Muscle layer of colon (tissue), 2 donors: ENCODE results near the gene NECTIN2.

Experiments used
- H3K27ac ChIP-seq: one replicate; pipeline ENCODE4 v1.7.0; 2013; ENCODE audit warnings: low read depth, mild to moderate bottlenecking, low read length, moderate library complexity
- H3K27me3 ChIP-seq, 2 donors: one replicate each; pipeline ENCODE4 v1.7.0; 2013; ENCODE audit warnings: low read length in 2 of 2, mild to moderate bottlenecking in 2 of 2; ENCODE audit not compliant: insufficient read depth in 2 of 2, control insufficient read depth in 1 of 2
- H3K36me3 ChIP-seq: one replicate; pipeline ENCODE4 v1.7.0; 2013; ENCODE audit warnings: mild to moderate bottlenecking, low read length; ENCODE audit not compliant: insufficient read depth
- H3K4me1 ChIP-seq: one replicate; pipeline ENCODE4 v1.7.0; 2013; ENCODE audit warnings: mild to moderate bottlenecking, low read length; ENCODE audit not compliant: insufficient read depth
- H3K4me3 ChIP-seq, 2 donors: one replicate each; pipeline ENCODE4 v1.7.0; 2013; ENCODE audit warnings: low read length in 2 of 2, low read depth in 1 of 2, mild to moderate bottlenecking in 1 of 2, moderate library complexity in 1 of 2
- H3K9ac ChIP-seq: one replicate; pipeline ENCODE4 v1.7.0; 2013; ENCODE audit warnings: low read length
- H3K9me3 ChIP-seq: one replicate; pipeline ENCODE4 v1.7.0; 2013; ENCODE audit warnings: mild to moderate bottlenecking, low read length
- donor health status: abdominal sarcoma.
- donor health status: Adenocarcinoma of cecum.

NECTIN2 gene

DNA sequence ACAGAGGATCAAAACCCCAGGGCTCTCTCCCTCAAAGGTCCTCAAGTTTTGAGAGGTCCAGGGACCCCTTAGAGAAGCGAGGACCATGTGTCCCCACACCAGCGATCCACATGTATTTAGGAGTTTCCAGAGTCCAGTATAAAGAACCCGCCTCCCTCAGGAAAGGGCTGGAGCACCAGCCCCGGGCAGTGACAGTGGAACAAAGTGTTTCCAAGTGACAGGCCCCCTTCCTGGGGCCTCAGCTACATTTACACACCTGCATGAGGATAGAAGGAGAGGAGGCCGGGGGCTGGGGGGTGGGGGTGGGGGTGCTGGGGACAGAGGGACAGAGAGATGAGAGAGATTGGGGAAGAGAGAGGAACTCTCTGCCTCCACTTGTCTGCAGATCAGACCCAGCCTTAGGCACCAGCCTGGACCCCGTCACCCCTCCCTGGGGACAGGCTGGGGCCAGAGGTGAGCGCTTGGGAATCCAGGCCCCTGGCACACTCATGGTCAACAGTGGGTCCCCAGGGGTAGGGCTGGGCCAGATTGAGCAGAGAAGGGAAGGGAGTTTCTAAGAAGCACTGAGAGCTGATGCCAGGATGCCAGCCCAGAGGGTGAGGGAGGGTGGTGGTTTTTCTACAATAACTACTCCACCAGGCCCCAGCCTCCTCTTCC is 36.4 kb upstream of the NECTIN2 start:
- Histone ChIP-seq H3K9ac (no peak overlapping the region), H3K4me1 (peaks cover 12% of the 10 kb centered on the region), H3K27me3 (no peaks in the 10 kb centered on the region), H3K9me3 (no peaks in the 10 kb centered on the region), H3K4me3 (peak overlapping the region; percentile 59 to 74), H3K27ac (no peak overlapping the region), H3K36me3 (peaks cover 6% of the 10 kb centered on the region)

DNA sequence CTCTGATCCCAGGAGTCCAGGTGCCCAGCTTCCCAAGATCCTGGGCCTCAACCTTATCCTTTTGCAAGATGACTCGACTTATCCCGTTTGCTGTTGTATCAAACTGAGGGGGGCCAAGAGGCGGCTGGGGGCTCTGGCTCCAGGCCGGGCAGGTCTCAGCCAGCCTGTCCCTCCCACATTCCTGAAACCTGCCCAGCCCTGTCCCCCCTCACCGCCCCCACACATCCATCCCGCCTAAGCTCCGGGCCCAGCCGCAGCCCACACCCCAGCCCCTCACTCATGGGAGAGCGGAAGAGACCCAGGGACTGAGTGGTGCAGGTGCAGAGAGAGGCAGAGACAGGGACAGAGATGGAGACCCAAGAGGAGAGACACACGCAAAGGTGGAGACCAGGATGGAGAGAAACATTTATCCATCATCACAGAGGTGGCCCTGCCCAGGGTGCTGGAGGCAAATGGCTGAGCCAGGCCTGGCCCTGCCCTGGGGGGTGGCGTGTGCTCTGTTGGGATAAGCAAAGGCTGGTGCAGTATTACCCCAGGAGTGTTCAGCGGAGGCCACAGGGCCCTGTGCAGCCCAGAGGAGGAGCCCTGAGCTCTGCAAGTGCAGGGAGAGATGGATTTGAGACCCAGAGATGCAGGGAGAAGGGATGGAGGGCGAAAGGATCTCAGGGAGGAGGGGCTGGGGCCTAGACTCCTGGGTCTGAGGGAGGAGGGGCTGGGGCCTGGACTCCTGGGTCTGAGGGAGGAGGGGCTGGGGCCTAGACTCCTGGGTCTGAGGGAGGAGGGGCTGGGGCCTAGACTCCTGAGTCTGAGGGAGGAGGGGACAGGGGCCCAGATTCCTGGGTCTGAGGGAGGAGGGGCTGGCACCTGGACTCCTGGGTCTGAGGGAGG is 35.6 kb upstream of the NECTIN2 start:
- Histone ChIP-seq H3K9ac (no peak overlapping the region), H3K27ac (no peak overlapping the region), H3K27me3 (no peaks in the 10 kb centered on the region), H3K9me3 (no peaks in the 10 kb centered on the region), H3K4me1 (peaks cover 12% of the 10 kb centered on the region), H3K36me3 (peaks cover 6% of the 10 kb centered on the region), H3K4me3 (no peak overlapping the region)

DNA sequence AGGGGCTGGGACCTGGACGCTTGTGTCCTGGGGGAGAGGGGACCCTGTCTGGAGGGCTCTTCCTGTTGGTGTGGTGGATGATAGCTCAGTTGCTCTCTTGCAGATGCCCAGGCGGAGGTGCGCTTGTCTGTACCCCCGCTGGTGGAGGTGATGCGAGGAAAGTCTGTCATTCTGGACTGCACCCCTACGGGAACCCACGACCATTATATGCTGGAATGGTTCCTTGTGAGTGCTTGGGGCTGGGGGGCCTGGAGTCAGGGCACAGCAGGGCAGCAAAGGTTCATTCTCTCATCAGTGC is 35.0 kb upstream of the NECTIN2 start:
- Histone ChIP-seq H3K9ac (no peak overlapping the region), H3K9me3 (no peaks in the 10 kb centered on the region), H3K27ac (no peak overlapping the region), H3K4me3 (no peak overlapping the region), H3K4me1 (peaks cover 12% of the 10 kb centered on the region), H3K27me3 (no peaks in the 10 kb centered on the region), H3K36me3 (peaks cover 6% of the 10 kb centered on the region)

DNA sequence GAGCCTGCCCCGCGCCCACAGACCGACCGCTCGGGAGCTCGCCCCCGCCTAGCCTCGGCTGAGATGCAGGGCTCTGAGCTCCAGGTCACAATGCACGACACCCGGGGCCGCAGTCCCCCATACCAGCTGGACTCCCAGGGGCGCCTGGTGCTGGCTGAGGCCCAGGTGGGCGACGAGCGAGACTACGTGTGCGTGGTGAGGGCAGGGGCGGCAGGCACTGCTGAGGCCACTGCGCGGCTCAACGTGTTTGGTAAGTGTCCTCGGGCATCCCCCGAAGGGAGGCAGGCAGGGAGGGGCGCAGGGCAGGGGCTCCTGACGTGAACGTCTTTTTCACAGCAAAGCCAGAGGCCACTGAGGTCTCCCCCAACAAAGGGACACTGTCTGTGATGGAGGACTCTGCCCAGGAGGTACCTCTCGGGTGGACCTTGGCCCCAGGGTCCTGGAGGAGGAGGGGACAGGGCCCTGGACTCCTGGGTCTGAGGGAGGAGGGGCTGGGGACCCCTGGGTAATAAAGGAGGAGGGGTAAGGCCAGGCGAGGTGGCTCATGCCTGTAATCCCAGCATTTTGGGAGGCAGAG is 33.9 kb upstream of the NECTIN2 start:
- Histone ChIP-seq H3K27ac (no peak overlapping the region), H3K9ac (no peak overlapping the region), H3K36me3 (peaks cover 6% of the 10 kb centered on the region), H3K9me3 (no peaks in the 10 kb centered on the region), H3K4me1 (peaks cover 12% of the 10 kb centered on the region), H3K27me3 (no peaks in the 10 kb centered on the region), H3K4me3 (no peak overlapping the region)

DNA sequence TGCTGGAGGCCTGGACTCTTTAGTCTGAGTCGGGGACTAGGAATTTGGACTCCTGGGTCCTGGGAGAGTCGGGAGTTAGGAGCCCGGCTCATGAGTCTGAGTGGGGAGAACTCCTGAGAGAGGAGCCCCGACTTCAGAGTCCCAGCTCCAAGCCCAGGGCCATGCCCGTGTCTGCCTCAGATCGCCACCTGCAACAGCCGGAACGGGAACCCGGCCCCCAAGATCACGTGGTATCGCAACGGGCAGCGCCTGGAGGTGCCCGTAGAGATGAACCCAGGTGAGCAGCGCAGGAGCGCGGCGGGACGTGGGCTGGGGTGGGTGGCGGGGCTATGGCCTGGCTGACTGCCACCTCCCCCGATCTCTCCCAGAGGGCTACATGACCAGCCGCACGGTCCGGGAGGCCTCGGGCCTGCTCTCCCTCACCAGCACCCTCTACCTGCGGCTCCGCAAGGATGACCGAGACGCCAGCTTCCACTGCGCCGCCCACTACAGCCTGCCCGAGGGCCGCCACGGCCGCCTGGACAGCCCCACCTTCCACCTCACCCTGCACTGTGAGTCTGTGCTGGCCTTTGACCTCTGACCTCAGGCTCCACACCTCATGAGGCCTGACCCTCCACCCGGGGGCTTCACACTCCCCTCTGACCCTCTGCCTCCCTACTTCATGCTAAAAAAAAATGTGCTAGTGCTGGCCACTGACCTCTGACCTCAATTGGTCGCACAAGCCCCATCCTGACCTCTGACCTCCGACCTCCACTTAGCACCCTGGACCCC is 32.8 kb upstream of the NECTIN2 start:
- peaks cover 9% of the 10 kb centered on the region for H3K4me1 ChIP-seq
- H3K4me3 ChIP-seq: no peak overlapping the region
- H3K9me3 ChIP-seq: no peaks in the 10 kb centered on the region
- peaks cover 6% of the 10 kb centered on the region for H3K36me3 ChIP-seq
- no peaks in the 10 kb centered on the region for H3K27me3 ChIP-seq
- no peak overlapping the region for H3K9ac ChIP-seq
- H3K27ac ChIP-seq: no peak overlapping the region

DNA sequence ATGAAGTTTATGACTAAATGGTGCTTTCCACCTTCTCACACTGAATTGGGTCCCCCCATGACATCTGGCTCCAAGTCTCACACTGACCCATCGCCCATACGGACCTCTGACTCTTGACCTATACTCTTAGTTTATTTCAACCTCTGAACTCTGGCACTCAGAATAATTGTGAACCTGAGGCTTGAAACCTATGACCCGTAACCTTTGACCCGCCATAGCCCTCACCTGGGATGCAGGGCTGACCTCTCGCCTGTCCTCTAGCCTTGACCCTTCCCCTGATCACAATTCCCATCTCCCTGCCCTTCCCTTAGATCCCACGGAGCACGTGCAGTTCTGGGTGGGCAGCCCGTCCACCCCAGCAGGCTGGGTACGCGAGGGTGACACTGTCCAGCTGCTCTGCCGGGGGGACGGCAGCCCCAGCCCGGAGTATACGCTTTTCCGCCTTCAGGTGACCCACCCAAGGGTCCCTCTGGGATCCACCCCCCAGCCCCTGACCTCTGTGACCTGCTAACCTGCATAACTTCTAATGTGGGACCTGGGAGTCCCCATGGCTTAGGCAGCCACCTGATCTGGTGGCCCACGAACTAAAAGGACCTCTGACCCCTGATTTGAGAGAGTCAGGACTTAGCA is 32.1 kb upstream of the NECTIN2 start:
- Histone ChIP-seq H3K4me3 (no peak overlapping the region), H3K9me3 (no peaks in the 10 kb centered on the region), H3K36me3 (peaks cover 6% of the 10 kb centered on the region), H3K9ac (no peak overlapping the region), H3K27me3 (no peaks in the 10 kb centered on the region), H3K27ac (no peak overlapping the region), H3K4me1 (peaks cover 5% of the 10 kb centered on the region)

DNA sequence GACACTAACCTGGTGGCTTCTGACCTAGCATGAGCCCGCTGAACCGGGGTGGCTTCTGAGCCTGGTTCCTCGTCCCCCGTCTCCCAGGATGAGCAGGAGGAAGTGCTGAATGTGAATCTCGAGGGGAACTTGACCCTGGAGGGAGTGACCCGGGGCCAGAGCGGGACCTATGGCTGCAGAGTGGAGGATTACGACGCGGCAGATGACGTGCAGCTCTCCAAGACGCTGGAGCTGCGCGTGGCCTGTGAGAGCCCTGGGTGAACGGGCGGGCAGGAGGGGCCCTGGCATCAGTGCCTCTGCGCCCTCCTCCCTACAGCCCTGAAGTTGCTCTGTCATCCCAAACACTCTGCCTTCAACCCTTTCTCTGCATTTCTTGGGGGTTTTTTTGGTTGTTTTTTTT is 31.6 kb upstream of the NECTIN2 start:
- H3K27ac ChIP-seq: no peak overlapping the region
- H3K4me1 ChIP-seq: peaks cover 1% of the 10 kb centered on the region
- H3K4me3 ChIP-seq: no peak overlapping the region
- H3K9ac ChIP-seq: no peak overlapping the region
- no peaks in the 10 kb centered on the region for H3K9me3 ChIP-seq
- H3K27me3 ChIP-seq: no peaks in the 10 kb centered on the region
- peaks cover 6% of the 10 kb centered on the region for H3K36me3 ChIP-seq

DNA sequence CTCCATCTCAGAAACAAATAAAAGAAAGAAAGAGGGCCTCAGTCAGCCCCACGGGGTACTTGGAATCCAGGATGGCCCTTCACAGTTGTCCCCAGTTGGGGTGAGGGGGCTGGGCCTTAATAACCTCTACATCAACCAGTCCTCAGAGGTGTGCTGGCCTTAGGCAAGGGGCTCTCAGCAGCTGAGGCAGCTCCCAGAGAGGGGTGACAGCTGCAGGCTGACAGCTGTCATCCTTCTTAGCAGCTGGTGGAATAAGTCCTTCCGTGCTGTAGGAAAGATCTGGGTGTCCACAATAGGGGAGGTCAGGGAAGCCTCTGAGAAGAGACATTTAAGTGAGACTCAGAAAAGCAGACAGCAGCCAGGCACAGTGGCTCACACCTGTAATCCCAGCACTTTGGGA is 29.8 kb upstream of the NECTIN2 start:
- H3K27me3 ChIP-seq: no peaks in the 10 kb centered on the region
- no peaks in the 10 kb centered on the region for H3K4me1 ChIP-seq
- H3K36me3 ChIP-seq: peaks cover 6% of the 10 kb centered on the region
- H3K4me3 ChIP-seq: no peak overlapping the region
- no peaks in the 10 kb centered on the region for H3K9me3 ChIP-seq
- no peak overlapping the region for H3K9ac ChIP-seq
- no peak overlapping the region for H3K27ac ChIP-seq

DNA sequence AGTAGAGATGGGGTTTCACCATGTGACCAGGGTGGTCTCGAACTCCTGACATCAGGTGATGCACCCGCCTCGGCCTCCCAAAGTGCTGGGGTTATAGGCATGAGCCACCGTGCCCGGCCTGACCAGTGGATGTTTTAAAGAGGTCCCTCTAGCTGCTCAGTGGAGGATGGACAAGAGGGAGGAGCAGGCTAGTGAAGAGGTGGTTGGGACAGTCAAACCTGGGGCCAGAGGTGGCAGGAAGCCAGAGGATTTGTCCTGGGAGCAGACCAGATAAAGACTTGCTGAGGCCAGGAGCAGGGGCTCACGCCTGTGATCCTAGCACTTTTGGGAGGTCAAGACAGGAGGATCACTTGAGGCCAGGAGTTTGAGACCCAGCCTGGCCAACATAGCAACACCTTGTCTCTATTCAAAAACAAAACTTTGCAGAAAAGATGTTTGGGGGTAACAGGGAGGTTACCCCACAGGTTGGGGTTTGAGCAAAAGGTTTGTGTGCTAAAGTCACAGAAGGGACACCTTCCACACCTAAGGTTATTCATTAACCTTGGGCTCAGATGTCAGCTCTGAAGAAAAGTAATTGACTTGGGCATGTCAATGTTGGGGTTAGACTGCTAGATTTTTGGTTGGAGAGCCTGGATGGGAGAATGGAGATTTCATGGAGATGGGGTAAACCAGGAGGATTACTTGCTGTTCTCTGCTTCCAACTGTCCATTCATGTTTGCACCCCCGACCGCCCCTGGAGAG is 28.2 kb upstream of the NECTIN2 start:
- H3K36me3 ChIP-seq: peaks cover 6% of the 10 kb centered on the region
- H3K4me1 ChIP-seq: no peaks in the 10 kb centered on the region
- no peaks in the 10 kb centered on the region for H3K9me3 ChIP-seq
- no peaks in the 10 kb centered on the region for H3K27me3 ChIP-seq
- no peak overlapping the region for H3K4me3 ChIP-seq
- no peak overlapping the region for H3K27ac ChIP-seq
- H3K9ac ChIP-seq: no peak overlapping the region

DNA sequence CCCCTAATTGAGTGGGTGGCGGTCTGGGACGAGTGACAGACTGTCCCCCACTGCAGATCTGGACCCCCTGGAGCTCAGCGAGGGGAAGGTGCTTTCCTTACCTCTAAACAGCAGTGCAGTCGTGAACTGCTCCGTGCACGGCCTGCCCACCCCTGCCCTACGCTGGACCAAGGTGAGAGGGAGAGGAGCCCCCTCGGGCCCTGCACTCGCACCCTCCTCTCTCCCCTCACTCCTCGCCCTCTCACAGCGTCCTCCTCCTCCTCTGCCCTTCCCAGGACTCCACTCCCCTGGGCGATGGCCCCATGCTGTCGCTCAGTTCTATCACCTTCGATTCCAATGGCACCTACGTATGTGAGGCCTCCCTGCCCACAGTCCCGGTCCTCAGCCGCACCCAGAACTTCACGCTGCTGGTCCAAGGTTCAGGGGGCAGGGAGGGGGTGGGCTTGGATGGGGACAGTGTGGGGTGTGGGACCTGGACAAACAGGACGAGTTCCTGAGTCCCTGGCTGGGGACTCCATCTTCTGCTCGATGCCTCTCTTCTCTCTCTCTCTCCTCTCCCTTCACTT is 27.5 kb upstream of the NECTIN2 start:
- no peaks in the 10 kb centered on the region for H3K9me3 ChIP-seq
- H3K27ac ChIP-seq: no peak overlapping the region
- H3K9ac ChIP-seq: no peak overlapping the region
- peaks cover 4% of the 10 kb centered on the region for H3K36me3 ChIP-seq
- no peak overlapping the region for H3K4me3 ChIP-seq
- H3K27me3 ChIP-seq: no peaks in the 10 kb centered on the region
- no peaks in the 10 kb centered on the region for H3K4me1 ChIP-seq
